ENCODE measurements around the gene ITGA3. TPM values are rescaled to one million over a fixed set of nuclear protein-coding genes. Genes with fewer than 3 reads are reported as not detected.

The ITGA3 gene
- total and polyA plus RNA-seq, 2 of the 13 experiments (the other 11 are each of a cell fraction or from before 2014, with no cell fraction given), result 0.48 to 0.69 TPM

- TF ChIP-seq ASH2L (IDR thresholded peaks at IDR 0.05; ENCODE audit: insufficient read length, low read depth, low read length), result peak; percentile 39
- TF ChIP-seq ZNF230 (CRISPR knock-in tag; IDR thresholded peaks at IDR 0.05), result 0 out of 2 replicates have a peak, but pooled peaks have one; percentile 39
- 0 out of 2 replicates have a peak, but pooled peaks have one; percentile 11 for TF ChIP-seq SMAD1 (CRISPR knock-in tag; IDR thresholded peaks at IDR 0.05; ENCODE audit: borderline replicate concordance, low read depth)
- no peak for TF ChIP-seq FLYWCH1 (CRISPR knock-in tag; IDR thresholded peaks at IDR 0.05)
- TF ChIP-seq SIN3B (IDR thresholded peaks at IDR 0.05; ENCODE audit: low read length), result no peak
- TF ChIP-seq SAP130 (CRISPR knock-in tag; IDR thresholded peaks at IDR 0.05; ENCODE audit: low read depth), result peak; percentile 67
- peak; percentile 72 for TF ChIP-seq AGO1 (IDR thresholded peaks at IDR 0.05; ENCODE audit: low read depth, low read length, poor library complexity, severe bottlenecking)
- TF ChIP-seq SP5 (CRISPR knock-in tag; IDR thresholded peaks at IDR 0.05; ENCODE audit: borderline replicate concordance, low read depth), result peak; percentile 56
- peak; percentile 52 for TF ChIP-seq ARID5B (CRISPR knock-in tag; IDR thresholded peaks at IDR 0.05)
- no peak for TF ChIP-seq ZNF570 (CRISPR knock-in tag; IDR thresholded peaks at IDR 0.05; ENCODE audit: borderline replicate concordance)
- TF ChIP-seq ZNF350 (CRISPR knock-in tag; IDR thresholded peaks at IDR 0.05; ENCODE audit: borderline replicate concordance, low read depth), result peak; percentile 68; the same call in 1 of the 2 replicates
- peak; percentile 46; the same call in 1 of the 2 replicates for TF ChIP-seq ETV5 (CRISPR knock-in tag; IDR thresholded peaks at IDR 0.05; ENCODE audit: borderline replicate concordance)
- TF ChIP-seq BCL3 (CRISPR knock-in tag; IDR thresholded peaks at IDR 0.05), result 0 out of 2 replicates have a peak, but pooled peaks have one; percentile 17
- no peak; the same call in 1 of the 2 replicates for TF ChIP-seq ZNF792 (CRISPR knock-in tag; IDR thresholded peaks at IDR 0.05)
- TF ChIP-seq ZNF326 (CRISPR knock-in tag; IDR thresholded peaks at IDR 0.05; ENCODE audit: borderline replicate concordance), result no peak
- peak; percentile 84 for TF ChIP-seq TEAD3 (CRISPR knock-in tag; optimal IDR thresholded peaks at IDR 0.05; ENCODE audit: borderline replicate concordance)
- no peak for TF ChIP-seq TCF12 (IDR thresholded peaks at IDR 0.05)
- peak; percentile 58; the same call in 1 of the 2 replicates for TF ChIP-seq TCF12 (CRISPR knock-in tag; IDR thresholded peaks at IDR 0.05)
- TF ChIP-seq MEIS1 (CRISPR knock-in tag; IDR thresholded peaks at IDR 0.05; ENCODE audit: borderline replicate concordance), result peak; percentile 76; the same call in 1 of the 2 replicates
- TF ChIP-seq RXRA (CRISPR knock-in tag; IDR thresholded peaks at IDR 0.05), result peak; percentile 98
- no peak for TF ChIP-seq CREM (IDR thresholded peaks at IDR 0.05)
- TF ChIP-seq CREM (CRISPR knock-in tag; IDR thresholded peaks at IDR 0.05), result no peak
- no peak for TF ChIP-seq ETS1 (CRISPR knock-in tag; IDR thresholded peaks at IDR 0.05)
- peak; percentile 83; the same call in 1 of the 2 replicates for TF ChIP-seq HNF4G (IDR thresholded peaks at IDR 0.05; ENCODE audit: borderline replicate concordance, low read depth, low read length)
- TF ChIP-seq HNF4G (CRISPR knock-in tag; IDR thresholded peaks at IDR 0.05; ENCODE audit: borderline replicate concordance, low read depth), result peak; percentile 56; the same call in 1 of the 2 replicates
Measured at GRCh38 chr17:50102164-50102991, 46.5 kb downstream of the ITGA3 start (continued).
